DOHH2 (cell line): Measurements from ENCODE around the gene C20orf173.

Experiments
- H3F3A ChIP-seq: fragments of 200-600 bp; sonication (generic), shearing (Covaris generic); 2 replicates; pipeline ENCODE4 v1.6.0; 2016; ENCODE audit warnings: antibody characterized with exemption, mild to moderate bottlenecking; ENCODE audit not compliant: control insufficient read depth, insufficient read depth
- H3K27ac ChIP-seq: fragments of 200-600 bp; sonication (generic); 2 replicates; pipeline ENCODE4 v1.5.1; 2014; ENCODE audit warnings: low read depth, mild to moderate bottlenecking, low read length, moderate library complexity
- H3K27me3 ChIP-seq: fragments of 200-600 bp; sonication (generic); 2 replicates; pipeline ENCODE4 v1.6.1; 2014; ENCODE audit warnings: mild to moderate bottlenecking, low read length, mixed read lengths; ENCODE audit not compliant: control insufficient read depth
- H3K36me3 ChIP-seq: fragments of 200-600 bp; sonication (generic); 2 replicates; pipeline ENCODE4 v1.6.1; 2014; ENCODE audit warnings: mild to moderate bottlenecking, low read length, moderate library complexity, mixed read lengths; ENCODE audit not compliant: control insufficient read depth
- H3K4me1 ChIP-seq: fragments of 200-600 bp; sonication (generic); 2 replicates; pipeline ENCODE4 v1.6.1; 2014; ENCODE audit warnings: mild to moderate bottlenecking, low read length, mixed read lengths; ENCODE audit not compliant: control insufficient read depth
- H3K4me2 ChIP-seq: fragments of 200-600 bp; sonication (generic); 2 replicates; pipeline ENCODE4 v1.6.0; 2014; ENCODE audit warnings: mild to moderate bottlenecking, low read length, moderate library complexity
- H3K4me3 ChIP-seq: fragments of 200-600 bp; sonication (generic); 2 replicates; pipeline ENCODE4 v1.5.1; 2014; ENCODE audit warnings: mild to moderate bottlenecking, low read length, mixed read lengths
- H3K79me2 ChIP-seq: fragments of 200-600 bp; sonication (generic); 2 replicates; pipeline ENCODE4 v1.6.1; 2014; ENCODE audit warnings: mild to moderate bottlenecking, low read length, mixed read lengths; ENCODE audit not compliant: control insufficient read depth
- H3K9me2 ChIP-seq: fragments of 200-600 bp; sonication (generic); replicated peaks from 2 replicates; pipeline ENCODE4 v1.6.1; 2014; ENCODE audit warnings: mild to moderate bottlenecking, low read length, mixed read lengths; ENCODE audit not compliant: control insufficient read depth
- H3K9me3 ChIP-seq: fragments of 200-600 bp; sonication (generic); 2 replicates; pipeline ENCODE4 v1.6.1; 2014; ENCODE audit warnings: antibody characterized with exemption, low read length, mixed read lengths; ENCODE audit not compliant: control insufficient read depth, insufficient read depth
- H4K20me1 ChIP-seq: fragments of 200-600 bp; sonication (generic); 2 replicates; pipeline ENCODE4 v1.6.0; 2014; ENCODE audit warnings: low read depth, mild to moderate bottlenecking, antibody characterized with exemption, low read length, moderate library complexity; ENCODE audit not compliant: control insufficient read depth, insufficient read depth
- EZH2phosphoT487 ChIP-seq: fragments of 200-600 bp; sonication (generic); IDR thresholded peaks from 2 replicates; pipeline ENCODE4 v1.6.1; 2017; ENCODE audit warnings: borderline replicate concordance, mild to moderate bottlenecking, antibody characterized with exemption, low read length, moderate library complexity, mixed read lengths
- TF ChIP-seq, protein P1 (sequence below): fragments of 200-600 bp; sonication (generic); IDR thresholded peaks from one replicate; pipeline ENCODE4 v1.5.1; 2014; ENCODE audit warnings: antibody characterized with exemption, mild to moderate bottlenecking, low read depth, low read length; ENCODE audit not compliant: poor library complexity, severe bottlenecking

The C20orf173 gene

GRCh38 chr20:35497320-35497719 lies 32.1 kb downstream of the C20orf173 start:
- no peaks in the 10 kb centered on the region for H4K20me1 ChIP-seq
- H3K27ac ChIP-seq = no peak overlapping the region
- no peaks in the 10 kb centered on the region for H3K9me3 ChIP-seq
- H3K27me3 ChIP-seq = no peaks in the 10 kb centered on the region
- TF ChIP-seq, protein P1, sequence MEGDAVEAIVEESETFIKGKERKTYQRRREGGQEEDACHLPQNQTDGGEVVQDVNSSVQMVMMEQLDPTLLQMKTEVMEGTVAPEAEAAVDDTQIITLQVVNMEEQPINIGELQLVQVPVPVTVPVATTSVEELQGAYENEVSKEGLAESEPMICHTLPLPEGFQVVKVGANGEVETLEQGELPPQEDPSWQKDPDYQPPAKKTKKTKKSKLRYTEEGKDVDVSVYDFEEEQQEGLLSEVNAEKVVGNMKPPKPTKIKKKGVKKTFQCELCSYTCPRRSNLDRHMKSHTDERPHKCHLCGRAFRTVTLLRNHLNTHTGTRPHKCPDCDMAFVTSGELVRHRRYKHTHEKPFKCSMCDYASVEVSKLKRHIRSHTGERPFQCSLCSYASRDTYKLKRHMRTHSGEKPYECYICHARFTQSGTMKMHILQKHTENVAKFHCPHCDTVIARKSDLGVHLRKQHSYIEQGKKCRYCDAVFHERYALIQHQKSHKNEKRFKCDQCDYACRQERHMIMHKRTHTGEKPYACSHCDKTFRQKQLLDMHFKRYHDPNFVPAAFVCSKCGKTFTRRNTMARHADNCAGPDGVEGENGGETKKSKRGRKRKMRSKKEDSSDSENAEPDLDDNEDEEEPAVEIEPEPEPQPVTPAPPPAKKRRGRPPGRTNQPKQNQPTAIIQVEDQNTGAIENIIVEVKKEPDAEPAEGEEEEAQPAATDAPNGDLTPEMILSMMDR = no peak
- no peak for TF ChIP-seq EZH2phosphoT487
- peaks cover 9% of the 10 kb centered on the region for H3K4me1 ChIP-seq
- peaks cover 80% of the 10 kb centered on the region for H3K36me3 ChIP-seq
- no peaks in the 10 kb centered on the region for H3K9me2 ChIP-seq
- H3F3A ChIP-seq = no peaks in the 10 kb centered on the region; the same call in 1 of the 2 replicates
- no peak overlapping the region for H3K4me2 ChIP-seq
- H3K79me2 ChIP-seq = no peaks in the 10 kb centered on the region
- H3K4me3 ChIP-seq = no peak overlapping the region

- Histone ChIP-seq H3F3A (no peaks in the 10 kb centered on the region), H3K36me3 (peaks cover 80% of the 10 kb centered on the region), H3K4me2 (no peak overlapping the region), H3K9me2 (no peaks in the 10 kb centered on the region), H4K20me1 (no peaks in the 10 kb centered on the region), H3K27me3 (no peaks in the 10 kb centered on the region), H3K27ac (no peak overlapping the region), H3K4me3 (no peak overlapping the region), H3K79me2 (no peaks in the 10 kb centered on the region), H3K4me1 (peaks cover 2% of the 10 kb centered on the region), H3K9me3 (no peaks in the 10 kb centered on the region)
- TF ChIP-seq, protein P1 = no peak
- no peak for TF ChIP-seq EZH2phosphoT487
Measured at GRCh38 chr20:35496481-35496880, 33.0 kb downstream of the C20orf173 start.

- H3K9me3 ChIP-seq = no peaks in the 10 kb centered on the region
- H3K36me3 ChIP-seq = peaks cover 78% of the 10 kb centered on the region
- TF ChIP-seq EZH2phosphoT487 = no peak
- TF ChIP-seq, protein P1 = no peak
- no peak overlapping the region for H3K4me2 ChIP-seq
- peaks cover 22% of the 10 kb centered on the region for H3K4me1 ChIP-seq
- H3F3A ChIP-seq = no peaks in the 10 kb centered on the region
- no peak overlapping the region for H3K4me3 ChIP-seq
- no peak overlapping the region for H3K27ac ChIP-seq
- no peaks in the 10 kb centered on the region for H4K20me1 ChIP-seq
- peaks cover 20% of the 10 kb centered on the region for H3K79me2 ChIP-seq
- H3K9me2 ChIP-seq = no peaks in the 10 kb centered on the region
- no peaks in the 10 kb centered on the region for H3K27me3 ChIP-seq
Measured at GRCh38 chr20:35492352-35492751, 37.1 kb downstream of the C20orf173 start.
